ENCODE data around the gene TCEANC2.

GRCh38 chr1:54136269-54136896, 83.0 kb downstream of the TCEANC2 start:
- TF ChIP-seq EZH2 (IDR thresholded peaks at IDR 0.05; ENCODE audit: low read length, missing control alignments): no peak
- TF ChIP-seq, protein P1, sequence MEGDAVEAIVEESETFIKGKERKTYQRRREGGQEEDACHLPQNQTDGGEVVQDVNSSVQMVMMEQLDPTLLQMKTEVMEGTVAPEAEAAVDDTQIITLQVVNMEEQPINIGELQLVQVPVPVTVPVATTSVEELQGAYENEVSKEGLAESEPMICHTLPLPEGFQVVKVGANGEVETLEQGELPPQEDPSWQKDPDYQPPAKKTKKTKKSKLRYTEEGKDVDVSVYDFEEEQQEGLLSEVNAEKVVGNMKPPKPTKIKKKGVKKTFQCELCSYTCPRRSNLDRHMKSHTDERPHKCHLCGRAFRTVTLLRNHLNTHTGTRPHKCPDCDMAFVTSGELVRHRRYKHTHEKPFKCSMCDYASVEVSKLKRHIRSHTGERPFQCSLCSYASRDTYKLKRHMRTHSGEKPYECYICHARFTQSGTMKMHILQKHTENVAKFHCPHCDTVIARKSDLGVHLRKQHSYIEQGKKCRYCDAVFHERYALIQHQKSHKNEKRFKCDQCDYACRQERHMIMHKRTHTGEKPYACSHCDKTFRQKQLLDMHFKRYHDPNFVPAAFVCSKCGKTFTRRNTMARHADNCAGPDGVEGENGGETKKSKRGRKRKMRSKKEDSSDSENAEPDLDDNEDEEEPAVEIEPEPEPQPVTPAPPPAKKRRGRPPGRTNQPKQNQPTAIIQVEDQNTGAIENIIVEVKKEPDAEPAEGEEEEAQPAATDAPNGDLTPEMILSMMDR (conservative IDR thresholded peaks at IDR 0.05 in 1 of 2, IDR thresholded peaks at IDR 0.05 in 1 of 2; ENCODE audit: low read depth in 1 of 2, low read length in 2 of 2): no peak

Data from fibroblast of lung (primary cell).